Caki2 (cell line): ENCODE results near the gene DEFB114. TPM values are rescaled to one million over a fixed set of nuclear protein-coding genes. Genes with fewer than 3 reads are reported as not detected.
"Not testable (repeated sequence)": the region's sequence is repeated elsewhere in the genome, so short reads cannot be mapped to it uniquely, and the experiment has no call there.

ENCODE experiments used
- DNase-seq: peaks from one replicate; pipeline ENCODE4 v3.0.0-alpha.2; 2015; ENCODE audit warnings: low read depth
- in situ Hi-C: cut with HindIII; loops from 2 replicates; pipeline ENCODE4 v1.10.0; 2016; ENCODE audit warnings: low sequenced_read_pairs, low pct_unique_long_range_greater_than_20kb, mixed read lengths
- total RNA-seq: library from RNA; depleted of rRNA; stranded (reverse); fragments of >200 nt; shearing (Covaris generic); gene quantifications from 2 replicates; pipeline ENCODE4 v1.2.3, GENCODE V29; 2014; ENCODE audit warnings: low replicate concordance

Gene DEFB114
- total RNA-seq, 1 experiment from 2014 or later: not detected

- DNase-seq, in situ Hi-C loops: not testable (repeated sequence)
Observed at GRCh38 chr6:49944068-49944467, 19.9 kb downstream of the DEFB114 start.

- DNase-seq: no peak
- in situ Hi-C loops: no loop called here
Observed at GRCh38 chr6:49939993-49940498, 23.9 kb downstream of the DEFB114 start.

GRCh38 chr6:49937811-49938210 lies 26.2 kb downstream of the DEFB114 start:
- DNase-seq: no peak
- in situ Hi-C loops: no loop called here

- DNase-seq: no peak
- in situ Hi-C loops: no loop called here
Observed at GRCh38 chr6:49937017-49937416, 26.9 kb downstream of the DEFB114 start.

- no peak for DNase-seq
- in situ Hi-C loops: no loop called here
Observed at GRCh38 chr6:49935387-49935786, 28.6 kb downstream of the DEFB114 start.

GRCh38 chr6:49934770-49935169 lies 29.2 kb downstream of the DEFB114 start:
- in situ Hi-C loops: no loop called here
- DNase-seq: no peak

GRCh38 chr6:49933526-49933925 lies 30.4 kb downstream of the DEFB114 start:
- in situ Hi-C loops: no loop called here
- no peak for DNase-seq

GRCh38 chr6:49929340-49929739 lies 34.6 kb downstream of the DEFB114 start:
- in situ Hi-C loops: no loop called here
- DNase-seq: no peak

GRCh38 chr6:49923826-49924225 lies 40.1 kb downstream of the DEFB114 start:
- in situ Hi-C loops: no loop called here
- no peak for DNase-seq

GRCh38 chr6:49919935-49920644 lies 43.9 kb downstream of the DEFB114 start:
- no peak for DNase-seq
- in situ Hi-C loops: no loop called here

- in situ Hi-C loops: no loop called here
- DNase-seq: no peak
Observed at GRCh38 chr6:49919261-49919660, 44.7 kb downstream of the DEFB114 start.

- DNase-seq: no peak
- in situ Hi-C loops: no loop called here
Observed at GRCh38 chr6:49918787-49919186, 45.2 kb downstream of the DEFB114 start.

- DNase-seq: no peak
- in situ Hi-C loops: no loop called here
Observed at GRCh38 chr6:49915035-49915434, 48.9 kb downstream of the DEFB114 start.

- in situ Hi-C loops: no loop called here
- DNase-seq: no peak
Observed at GRCh38 chr6:49913636-49914375, 50.2 kb downstream of the DEFB114 start.

- DNase-seq: no peak
- in situ Hi-C loops: no loop called here
Observed at GRCh38 chr6:49912196-49912595, 51.8 kb downstream of the DEFB114 start.

GRCh38 chr6:49911252-49911651 lies 52.7 kb downstream of the DEFB114 start:
- in situ Hi-C loops: no loop called here

More at GRCh38 chr6:49911252-49911651, 52.7 kb downstream of the DEFB114 start:
- DNase-seq: no peak
